ENCODE results near the gene IFITM10. TPM values are rescaled to one million over a fixed set of nuclear protein-coding genes. Genes with fewer than 3 reads are reported as not detected.

IFITM10 gene
- total RNA-seq, 4 donors from 2014 or later: 2.5 to 13.7 (median 6.3) TPM

- DNase-seq (ENCODE audit: low spot score in 2 of 2): peak in 1 of 2 donors; percentile 52
- TF ChIP-seq POLR2A (IDR thresholded peaks at IDR 0.05): no peak
- TF ChIP-seq CTCF (IDR thresholded peaks at IDR 0.05): no peak
- WGBS, 2 donors: 93 to 94% methylated on average over 11 of the region's 11 CpGs
- H3K4me3 ChIP-seq (ENCODE audit: low read depth, poor library complexity, severe bottlenecking): no peak overlapping the region
- intact Hi-C loops (cut with DNase I; ENCODE audit: low total_unique reads): no loop called here
These were observed 26.0 kb upstream of the IFITM10 start for GRCh38 chr11:1776331-1776851.

GRCh38 chr11:1774886-1775285, 24.5 kb upstream of the IFITM10 start:
- TF ChIP-seq CTCF (IDR thresholded peaks at IDR 0.05) (no peak), POLR2A (IDR thresholded peaks at IDR 0.05) (no peak)
- 86 to 92% methylated on average over 12 of the region's 12 CpGs for WGBS, 2 donors
- DNase-seq (ENCODE audit: low spot score in 2 of 2): peak in 1 of 2 donors; percentile 62
- intact Hi-C loops (cut with DNase I; ENCODE audit: low total_unique reads): no loop called here
- no peak overlapping the region for H3K4me3 ChIP-seq (ENCODE audit: low read depth, poor library complexity, severe bottlenecking)

GRCh38 chr11:1773994-1774550, 23.7 kb upstream of the IFITM10 start:
- 94 to 96% methylated on average over 11 of the region's 11 CpGs for WGBS, 2 donors
- DNase-seq (ENCODE audit: low spot score in 2 of 2): no peak
- no peak overlapping the region for H3K4me3 ChIP-seq (ENCODE audit: low read depth, poor library complexity, severe bottlenecking)
- intact Hi-C loops (cut with DNase I; ENCODE audit: low total_unique reads): no loop called here
- no peak for TF ChIP-seq POLR2A (IDR thresholded peaks at IDR 0.05)
- no peak for TF ChIP-seq CTCF (IDR thresholded peaks at IDR 0.05)

GRCh38 chr11:1773131-1773993, 23.0 kb upstream of the IFITM10 start:
- WGBS, 2 donors: 85 to 92% methylated on average over 9 to 10 of the region's 10 CpGs
- peak in 1 of 2 donors; percentile 79 for DNase-seq (ENCODE audit: low spot score in 2 of 2)
- intact Hi-C loops (cut with DNase I; ENCODE audit: low total_unique reads): no loop called here
- no peak overlapping the region for H3K4me3 ChIP-seq (ENCODE audit: low read depth, poor library complexity, severe bottlenecking)
- TF ChIP-seq POLR2A (IDR thresholded peaks at IDR 0.05) (no peak), CTCF (IDR thresholded peaks at IDR 0.05) (no peak)

- no peak overlapping the region for H3K4me3 ChIP-seq (ENCODE audit: low read depth, poor library complexity, severe bottlenecking)
- TF ChIP-seq CTCF (IDR thresholded peaks at IDR 0.05) (no peak), POLR2A (IDR thresholded peaks at IDR 0.05) (no peak)
- peak in 1 of 2 donors; percentile 90 for DNase-seq (ENCODE audit: low spot score in 2 of 2)
- intact Hi-C loops (cut with DNase I; ENCODE audit: low total_unique reads): no loop called here
- 20 to 30% methylated on average over 15 of the region's 15 CpGs for WGBS, 2 donors
These were observed 22.1 kb upstream of the IFITM10 start for GRCh38 chr11:1772270-1773130.
